NT2/D1 (cell line): ENCODE measurements around the gene LIMK2.

Source experiments
- SUZ12 ChIP-seq: IDR thresholded peaks from 2 replicates; pipeline ENCODE4 v1.6.1; 2011; ENCODE audit not compliant: insufficient read length, insufficient read depth; ENCODE audit errors: extremely low read depth
- YY1 ChIP-seq: IDR thresholded peaks from 2 replicates; pipeline ENCODE4 v1.6.1; 2011; ENCODE audit not compliant: insufficient read length, insufficient read depth

GRCh38 chr22:31308181-31308580 lies 96.1 kb downstream of the LIMK2 start:
- TF ChIP-seq SUZ12 (no peak), YY1 (no peak)
